Prostate gland (tissue), 2 donors: ENCODE results near the gene AGAP5. TPM values are rescaled to one million over a fixed set of nuclear protein-coding genes. Genes with fewer than 3 reads are reported as not detected.
A peak's percentile ranks its signal among the peaks of the same experiment; 100 is the strongest.

Source experiments
- DNase-seq: peaks from one replicate; pipeline ENCODE4 v3.0.0-alpha.2; 2019; ENCODE audit warnings: low spot score
- H3K27ac ChIP-seq, 2 donors: fragments of 200-600 bp; sonication (generic); 2 replicates each; pipeline ENCODE4 v1.5.1; 2017 to 2019
- H3K27me3 ChIP-seq: fragments of 200-600 bp; sonication (generic); replicated peaks from 2 replicates; pipeline ENCODE4 v1.5.1; 2019; ENCODE audit not compliant: insufficient read depth
- H3K36me3 ChIP-seq, 2 donors: fragments of 200-600 bp; sonication (generic); 1 replicate in 1 of 2; 2 replicates in 1 of 2; pipeline versions ENCODE4 v1.5.1 to v1.8.1; 2017 to 2019
- H3K4me1 ChIP-seq: fragments of 200-600 bp; sonication (generic); replicated peaks from 2 replicates; pipeline ENCODE4 v1.5.1; 2019
- H3K4me3 ChIP-seq, 2 donors: fragments of 200-600 bp; sonication (generic); 2 replicates each; pipeline ENCODE4 v1.5.1; 2017 to 2019
- H3K9me3 ChIP-seq: fragments of 200-600 bp; sonication (generic); 2 replicates; pipeline ENCODE4 v1.5.1; 2017
- POLR2A ChIP-seq: fragments of 450-650 bp; IDR thresholded peaks from one replicate; pipeline ENCODE4 v1.6.1; 2016; ENCODE audit warnings: antibody characterized with exemption, mild to moderate bottlenecking
- POLR2AphosphoS5 ChIP-seq: sonication (generic); formaldehyde crosslinking; IDR thresholded peaks from one replicate; pipeline ENCODE4 v1.6.1; 2017; ENCODE audit warnings: antibody characterized with exemption
- WGBS: methylation state at CpG from one replicate; pipeline ENCODE4 v1.1.5; 2018; 5-methylcytosine and 5-hydroxymethylcytosine counted together
- intact Hi-C: fragments of 100-400 bp; cut with DNase I; formaldehyde crosslinking; loops from one replicate; pipeline ENCODE4 v1.14.2; 2022
- total RNA-seq, 2 donors: library from RNA; depleted of rRNA; stranded (reverse); fragments of >200 nt; gene quantifications; one replicate each; pipeline ENCODE4 v1.1.0, GENCODE V29; 2016
- TF ChIP-seq, protein P1 (sequence below), 4 experiments: fragments of 200-600 bp in 2 of 4; fragments of 450-650 bp in 2 of 4; sonication (generic) in 2 of 4; IDR thresholded peaks; 1 replicate in 3 of 4; 2 replicates in 1 of 4; pipeline ENCODE4 v1.5.1; 2016 to 2019; ENCODE audit warnings: antibody characterized with exemption in 4 of 4, mild to moderate bottlenecking in 2 of 4, moderate library complexity in 2 of 4

The AGAP5 gene
- total RNA-seq, 2 donors from 2014 or later, result 8.3 to 9.7 TPM

DNA sequence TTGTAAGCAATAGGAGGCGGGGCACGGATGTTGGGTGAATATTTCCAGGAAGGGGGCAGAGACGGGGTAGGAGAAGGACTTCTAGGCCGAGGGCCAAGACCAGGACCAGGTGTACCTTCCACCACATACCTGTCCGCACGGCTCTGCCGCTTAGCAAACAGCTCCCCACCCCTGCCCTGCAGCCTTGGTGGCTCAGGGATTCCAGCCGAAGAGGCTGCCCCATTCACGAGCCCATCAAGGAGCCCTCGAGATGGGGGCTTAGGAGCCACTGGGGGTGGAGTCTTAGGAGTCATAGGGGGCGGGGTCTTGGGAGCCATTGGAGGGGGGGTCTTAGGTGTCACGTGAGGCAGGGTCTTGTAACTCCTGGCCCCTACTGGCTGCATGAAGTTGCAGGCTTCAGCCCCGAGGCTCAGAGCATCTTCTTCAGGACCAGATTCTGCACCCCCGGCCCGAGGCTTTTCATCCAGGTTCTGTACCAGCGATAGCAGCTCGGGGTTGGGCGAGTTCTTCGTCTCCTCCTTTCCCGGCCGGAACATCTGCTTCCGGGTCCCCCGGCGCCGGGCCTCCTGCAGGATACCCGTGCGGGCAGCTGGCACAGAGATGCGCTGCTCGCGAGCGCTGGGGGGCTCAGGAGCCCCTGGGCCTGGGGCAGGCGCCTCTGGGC is 50.6 kb downstream of the AGAP5 start:
- Histone ChIP-seq H3K4me1 (peaks cover 5% of the 10 kb centered on the region), H3K4me3 (peak overlapping the region; percentile 42 to 54), H3K36me3 (no peaks in the 10 kb centered on the region), H3K9me3 (no peaks in the 10 kb centered on the region), H3K27ac (peak overlapping the region; percentile 55 to 61), H3K27me3 (no peaks in the 10 kb centered on the region)
- WGBS, result 5% methylated on average over 32 of the region's 32 CpGs
- TF ChIP-seq, protein P1, sequence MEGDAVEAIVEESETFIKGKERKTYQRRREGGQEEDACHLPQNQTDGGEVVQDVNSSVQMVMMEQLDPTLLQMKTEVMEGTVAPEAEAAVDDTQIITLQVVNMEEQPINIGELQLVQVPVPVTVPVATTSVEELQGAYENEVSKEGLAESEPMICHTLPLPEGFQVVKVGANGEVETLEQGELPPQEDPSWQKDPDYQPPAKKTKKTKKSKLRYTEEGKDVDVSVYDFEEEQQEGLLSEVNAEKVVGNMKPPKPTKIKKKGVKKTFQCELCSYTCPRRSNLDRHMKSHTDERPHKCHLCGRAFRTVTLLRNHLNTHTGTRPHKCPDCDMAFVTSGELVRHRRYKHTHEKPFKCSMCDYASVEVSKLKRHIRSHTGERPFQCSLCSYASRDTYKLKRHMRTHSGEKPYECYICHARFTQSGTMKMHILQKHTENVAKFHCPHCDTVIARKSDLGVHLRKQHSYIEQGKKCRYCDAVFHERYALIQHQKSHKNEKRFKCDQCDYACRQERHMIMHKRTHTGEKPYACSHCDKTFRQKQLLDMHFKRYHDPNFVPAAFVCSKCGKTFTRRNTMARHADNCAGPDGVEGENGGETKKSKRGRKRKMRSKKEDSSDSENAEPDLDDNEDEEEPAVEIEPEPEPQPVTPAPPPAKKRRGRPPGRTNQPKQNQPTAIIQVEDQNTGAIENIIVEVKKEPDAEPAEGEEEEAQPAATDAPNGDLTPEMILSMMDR (IDR thresholded peaks at IDR 0.05), result peak in 1 of 4 experiments; percentile 7
- no peak for TF ChIP-seq POLR2A
- DNase-seq, result peak; percentile 40
- intact Hi-C loops, result no loop called here

DNA sequence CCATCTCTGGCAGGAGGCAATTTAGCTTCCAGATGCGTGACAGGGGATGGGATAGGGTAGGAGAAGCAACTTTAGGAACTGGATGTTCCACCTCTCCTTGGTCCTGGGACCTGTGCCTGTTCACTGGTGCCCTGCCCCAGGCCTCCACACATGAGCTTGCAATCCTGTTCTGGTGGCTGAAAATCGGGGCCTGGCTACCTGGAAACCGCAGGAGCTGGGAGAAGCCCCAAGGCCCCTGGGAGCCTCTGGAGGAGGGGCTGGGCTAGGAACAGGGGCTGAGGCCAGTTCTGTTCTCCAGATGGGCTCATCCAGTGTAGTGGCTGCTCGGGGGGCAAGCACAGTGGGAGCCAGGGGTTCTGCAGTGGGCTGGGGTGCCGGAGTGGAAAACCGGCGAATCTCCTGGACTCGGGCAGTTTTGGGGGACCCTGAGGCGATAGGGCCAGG is 51.3 kb downstream of the AGAP5 start:
- intact Hi-C loops, result loop anchor here (1.0 kb wide), 1 partner anchor 20 kb away; no protein-coding TSS in a partner anchor
- WGBS, result 81% methylated on average over 9 of the region's 9 CpGs
- Histone ChIP-seq H3K9me3 (no peaks in the 10 kb centered on the region), H3K36me3 (no peaks in the 10 kb centered on the region), H3K27ac (no peak overlapping the region), H3K4me1 (peaks cover 5% of the 10 kb centered on the region), H3K4me3 (no peak overlapping the region), H3K27me3 (no peaks in the 10 kb centered on the region)
- TF ChIP-seq POLR2A (no peak), POLR2AphosphoS5 (no peak)
- TF ChIP-seq, protein P1 (IDR thresholded peaks at IDR 0.05), result no peak
- no peak for DNase-seq

DNA sequence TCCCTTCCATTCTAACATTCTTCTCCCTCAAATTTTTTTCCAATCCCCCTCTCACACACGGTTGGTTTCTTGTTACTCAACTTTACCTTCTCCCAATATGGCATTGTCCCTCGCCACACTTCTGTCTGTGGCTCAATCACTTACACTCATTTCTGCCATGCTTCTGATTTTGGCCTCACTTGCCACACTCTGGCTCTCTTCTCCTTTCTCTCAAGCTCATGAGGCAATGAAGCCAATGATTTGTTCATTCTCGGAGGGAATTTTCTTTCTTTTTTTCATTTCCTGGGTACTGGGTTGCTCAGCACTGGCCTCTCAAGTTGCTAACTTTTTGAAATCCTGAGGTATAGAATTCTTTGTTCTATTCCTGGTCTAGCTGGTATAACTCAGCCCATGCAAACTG is 52.7 kb downstream of the AGAP5 start:
- H3K27ac ChIP-seq, result no peak overlapping the region
- TF ChIP-seq, protein P1 (IDR thresholded peaks at IDR 0.05), result no peak
- no peak for TF ChIP-seq POLR2A
- no peak for TF ChIP-seq POLR2AphosphoS5
- H3K4me1 ChIP-seq, result peaks cover 5% of the 10 kb centered on the region
- H3K36me3 ChIP-seq, result no peaks in the 10 kb centered on the region
- intact Hi-C loops, result no loop called here
- H3K4me3 ChIP-seq, result no peak overlapping the region
- WGBS, result 76% methylated on average over 3 of the region's 3 CpGs
- DNase-seq, result no peak
- no peaks in the 10 kb centered on the region for H3K9me3 ChIP-seq
- H3K27me3 ChIP-seq, result no peaks in the 10 kb centered on the region

DNA sequence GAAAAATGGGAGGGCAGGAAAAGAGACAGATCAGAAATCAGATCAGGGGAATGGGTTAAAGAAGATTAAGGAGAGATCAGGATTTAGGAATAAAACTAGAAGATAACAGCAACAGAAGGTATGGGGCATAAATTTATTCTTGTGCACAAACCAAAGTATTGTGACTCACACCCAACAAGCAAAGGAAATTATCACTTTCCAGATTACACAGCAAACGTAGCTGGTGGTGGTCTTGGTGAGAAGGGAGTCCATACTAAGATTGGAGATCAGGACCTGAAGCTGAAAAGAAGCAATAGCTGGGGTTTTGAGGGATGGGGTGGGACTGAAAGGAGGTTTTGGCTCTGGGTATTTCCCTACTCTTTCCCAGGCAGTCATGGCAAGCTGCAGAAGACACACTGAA is 53.1 kb downstream of the AGAP5 start:
- TF ChIP-seq POLR2AphosphoS5 (no peak), POLR2A (no peak)
- TF ChIP-seq, protein P1 (IDR thresholded peaks at IDR 0.05), result no peak
- H3K36me3 ChIP-seq, result no peaks in the 10 kb centered on the region
- WGBS, result 74% methylated on average over 1 of the region's 1 CpG

More for the DNA sequence above, 53.1 kb downstream of the AGAP5 start:
- Histone ChIP-seq H3K4me3 (no peak overlapping the region), H3K4me1 (peaks cover 5% of the 10 kb centered on the region), H3K9me3 (no peaks in the 10 kb centered on the region), H3K27ac (no peak overlapping the region), H3K27me3 (no peaks in the 10 kb centered on the region)
- intact Hi-C loops, result loop anchor here (1.0 kb wide), 1 partner anchor 115 kb away; no protein-coding TSS in a partner anchor
- DNase-seq, result no peak
